OCI-M2 (cell line): ENCODE measurements around the gene MYO1D.
"Not testable (repeated sequence)": the region's sequence is repeated elsewhere in the genome, so short reads cannot be mapped to it uniquely, and the experiment has no call there.

Source experiments
- DNase-seq: peaks from one replicate; lab custom pipeline; 2025; ENCODE audit not compliant: unreplicated experiment; lab: John Stamatoyannopoulos, UW

The MYO1D gene

DNA sequence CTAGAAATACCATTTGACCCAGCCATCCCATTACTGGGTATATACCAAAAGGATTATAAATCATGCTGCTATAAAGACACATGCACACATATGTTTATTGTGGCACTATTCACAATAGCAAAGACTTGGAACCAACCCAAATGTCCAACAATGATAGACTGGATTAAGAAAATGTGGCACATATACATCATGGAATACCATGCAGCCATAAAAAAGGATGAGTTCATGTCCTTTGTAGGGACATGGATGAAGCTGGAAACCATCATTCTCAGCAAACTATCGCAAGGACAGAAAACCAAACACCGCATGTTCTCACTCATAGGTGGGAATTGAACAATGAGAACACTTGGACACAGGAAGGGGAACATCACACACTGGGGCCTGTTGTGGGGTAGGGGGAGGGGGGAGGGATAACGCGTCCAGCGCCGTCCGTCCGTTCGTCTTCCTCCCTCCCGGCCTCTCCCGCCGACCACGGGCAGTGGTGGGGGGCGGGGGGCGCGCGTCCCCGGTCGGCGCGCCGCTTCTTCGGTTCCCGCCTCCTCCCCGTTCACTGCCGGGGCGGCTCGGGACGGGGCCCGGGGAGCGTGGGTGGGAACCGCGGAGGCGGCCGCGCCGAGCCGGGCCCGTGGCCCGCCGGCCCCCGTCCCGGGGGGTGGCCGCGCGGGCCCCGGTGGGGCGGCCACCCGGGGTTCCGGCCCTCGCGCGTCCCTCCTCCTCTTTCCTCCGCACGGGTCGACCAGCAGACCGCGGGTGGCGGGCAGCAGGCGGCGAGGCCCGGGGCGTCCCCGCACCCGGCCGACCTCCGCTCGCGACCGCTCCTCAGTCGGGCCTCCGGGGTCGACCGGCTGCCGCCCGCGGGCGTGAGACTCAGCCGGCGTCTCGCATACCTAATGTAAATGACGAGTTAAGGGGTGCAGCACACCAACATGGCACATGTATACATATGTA lies 54.7 kb downstream of the MYO1D start:
- not testable (repeated sequence) for DNase-seq

DNA sequence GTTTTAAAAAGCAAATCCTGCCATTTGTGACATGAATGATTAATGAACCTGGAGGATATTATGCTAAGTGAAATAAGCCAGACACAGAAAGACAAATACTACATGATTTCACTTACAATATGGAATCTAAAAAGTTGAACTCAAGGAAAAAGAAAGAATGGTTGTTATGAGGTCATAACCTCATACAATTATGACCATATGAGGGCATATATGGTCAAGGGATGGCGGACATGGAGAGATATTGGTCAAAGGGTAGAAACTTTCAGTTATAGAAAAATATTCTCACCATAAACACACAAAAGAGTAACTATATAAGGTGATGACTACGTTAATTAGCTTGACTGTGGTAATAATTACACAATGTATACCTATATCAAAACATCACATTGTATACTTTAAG lies 56.5 kb downstream of the MYO1D start:
- no peak for DNase-seq

DNA sequence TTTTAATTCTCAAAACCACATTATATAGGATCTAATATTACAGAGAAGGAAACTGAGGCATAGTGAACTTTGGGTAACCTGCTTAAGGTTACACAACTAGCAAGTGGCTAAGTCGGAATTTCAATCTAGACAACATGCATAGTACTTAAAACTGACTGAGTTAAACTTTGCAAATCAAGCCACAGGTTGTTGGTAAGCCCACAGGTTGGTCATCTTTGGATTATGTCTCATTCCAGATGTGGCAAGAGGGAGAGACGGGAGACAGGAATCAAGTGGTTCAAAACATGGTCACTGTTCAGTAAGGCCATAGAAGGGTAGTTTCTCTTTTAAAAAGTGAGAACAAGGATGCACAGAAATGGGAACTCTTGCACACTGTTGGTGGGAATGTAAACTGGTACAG lies 57.1 kb downstream of the MYO1D start:
- no peak for DNase-seq

DNA sequence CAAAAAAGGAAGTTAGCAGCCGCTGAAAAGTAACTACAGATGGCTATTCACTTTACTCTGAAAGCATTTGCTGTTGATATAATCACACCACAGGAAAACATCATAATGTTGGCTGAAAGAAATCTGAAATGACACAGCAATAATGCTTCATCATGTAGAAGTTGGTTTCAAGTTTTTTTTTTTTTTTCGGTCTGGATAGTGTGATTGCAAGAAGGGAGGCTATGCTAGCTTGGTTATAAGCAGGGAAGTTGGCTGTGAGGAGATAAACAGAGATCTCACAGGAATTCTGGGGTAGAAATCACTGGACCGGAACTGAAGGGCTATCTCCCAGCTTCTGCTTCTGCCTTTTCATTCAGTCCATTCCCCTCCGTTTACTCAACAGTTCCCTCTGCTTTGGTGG lies 57.9 kb downstream of the MYO1D start:
- peak; percentile 49 for DNase-seq

DNA sequence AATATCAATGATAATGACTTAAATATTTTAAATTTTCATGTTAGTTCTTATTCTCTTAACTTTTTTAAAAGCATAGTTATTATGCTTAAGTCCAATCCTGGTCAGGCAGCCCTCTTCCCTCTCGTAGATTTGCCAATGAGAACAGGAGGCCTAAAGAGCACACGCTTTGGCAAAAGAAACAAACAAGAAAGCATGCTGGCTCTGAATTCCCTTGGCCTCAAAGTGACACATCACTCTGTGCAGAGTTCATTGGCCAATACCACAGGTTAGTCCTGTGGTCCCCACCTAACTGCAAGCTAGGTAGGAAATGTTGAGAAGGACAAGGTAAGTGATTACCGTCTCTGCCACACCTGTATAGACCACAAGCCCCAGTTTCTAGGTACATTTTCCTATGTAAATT lies 61.5 kb downstream of the MYO1D start:
- no peak for DNase-seq

DNA sequence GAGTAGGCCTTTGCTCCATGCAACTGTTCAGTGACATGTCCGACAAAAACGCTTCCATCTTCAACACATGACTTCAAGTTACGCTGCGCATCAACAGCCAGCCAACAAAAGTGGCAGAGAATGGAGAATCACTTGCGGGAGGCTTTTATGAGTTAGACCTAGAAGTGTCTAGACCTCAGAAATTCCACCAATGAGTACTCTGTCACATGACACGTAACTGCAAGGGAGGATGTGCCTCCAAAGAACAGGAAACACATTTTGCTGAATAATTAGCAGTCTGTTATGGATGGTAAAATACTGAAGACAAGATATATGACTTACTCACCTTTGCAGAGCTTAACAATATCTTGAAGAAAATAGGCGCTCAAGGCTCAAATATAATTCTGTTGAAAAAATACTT lies 62.1 kb downstream of the MYO1D start:
- no peak for DNase-seq

DNA sequence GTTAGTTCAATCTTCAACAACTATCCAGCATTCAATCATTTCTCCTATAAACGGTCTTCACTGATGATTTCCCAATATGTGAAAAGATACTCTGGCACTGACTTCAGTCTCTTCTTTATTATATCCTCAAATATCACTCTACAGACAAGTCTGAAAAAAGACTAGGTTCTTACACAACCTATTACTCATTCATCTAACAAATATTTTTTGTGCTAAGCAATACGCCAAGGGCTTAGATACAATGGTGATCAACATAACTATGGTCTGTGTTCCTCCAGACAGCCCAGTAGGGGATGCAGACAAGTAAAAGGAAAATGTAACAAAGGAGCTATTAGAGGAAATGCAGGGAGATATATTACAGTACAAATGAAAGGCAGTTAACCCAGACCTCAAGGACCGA lies 63.9 kb downstream of the MYO1D start:
- no peak for DNase-seq

GRCh38 chr17:32810690-32811089 lies 66.2 kb downstream of the MYO1D start:
- no peak for DNase-seq

GRCh38 chr17:32807577-32807976 lies 69.3 kb downstream of the MYO1D start:
- no peak for DNase-seq

DNA sequence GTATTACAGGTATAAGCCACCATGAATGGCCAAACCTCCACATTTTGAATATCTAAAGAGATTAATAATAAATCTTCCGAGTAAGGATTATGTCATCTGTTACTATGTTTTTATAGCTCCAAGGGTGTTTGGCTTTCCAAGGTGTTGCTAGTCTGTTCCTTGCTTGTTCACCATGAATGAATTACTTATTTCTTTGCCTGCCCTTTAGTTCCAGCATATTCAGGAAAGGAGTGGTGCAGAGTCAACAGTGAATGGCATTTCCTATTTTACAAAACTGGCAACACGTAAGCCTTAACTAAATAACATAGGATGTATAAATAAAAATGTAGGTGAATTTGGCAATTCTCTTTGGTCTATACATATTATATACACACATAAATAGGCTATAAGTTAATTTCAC lies 70.3 kb downstream of the MYO1D start:
- DNase-seq = no peak

DNA sequence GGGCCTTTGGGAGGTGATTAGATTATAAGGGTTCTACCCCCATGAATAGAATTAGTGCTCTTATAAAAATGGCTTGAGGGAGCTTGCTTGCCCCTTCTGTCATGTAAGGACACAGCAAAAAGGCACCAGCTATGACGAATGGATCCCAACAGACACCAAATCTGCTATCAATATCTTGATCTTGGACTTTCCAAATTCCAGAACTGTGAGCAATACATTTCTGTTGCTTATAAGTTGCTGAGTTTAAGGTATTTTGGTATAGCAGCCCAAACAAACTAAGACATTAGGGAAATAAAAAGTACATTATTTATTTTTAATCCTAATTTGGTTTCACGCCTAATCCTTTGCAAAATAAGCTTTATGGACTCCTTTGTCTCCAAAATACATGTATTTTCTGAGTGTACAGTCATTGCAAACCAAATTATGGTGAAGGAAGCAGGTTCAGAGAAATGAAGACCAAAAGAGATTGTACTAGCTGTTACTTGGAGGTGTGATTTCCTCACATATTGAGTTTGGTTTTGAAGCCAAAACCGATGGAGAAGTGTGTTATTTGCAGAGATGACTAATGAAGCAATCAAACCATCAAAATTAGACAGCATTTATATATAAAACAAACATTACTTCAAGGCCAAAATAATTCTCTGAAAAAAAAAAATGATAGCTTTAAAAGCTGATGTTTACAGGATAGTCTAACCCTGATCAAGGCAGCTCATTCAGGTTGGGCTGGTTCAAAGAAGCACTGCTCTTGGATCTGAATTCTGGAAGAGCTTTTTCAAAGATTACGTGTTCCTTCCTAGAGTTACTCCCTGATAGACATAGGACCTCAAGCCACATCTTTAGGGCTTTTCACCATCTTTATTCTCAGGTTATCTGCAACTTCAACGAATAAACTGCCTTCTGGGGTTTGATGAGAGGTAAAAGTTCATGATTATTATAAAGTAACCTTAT lies 71.6 kb downstream of the MYO1D start:
- DNase-seq = no peak

GRCh38 chr17:32803544-32803943 lies 73.4 kb downstream of the MYO1D start:
- DNase-seq = no peak

GRCh38 chr17:32802306-32802705 lies 74.6 kb downstream of the MYO1D start:
- no peak for DNase-seq

DNA sequence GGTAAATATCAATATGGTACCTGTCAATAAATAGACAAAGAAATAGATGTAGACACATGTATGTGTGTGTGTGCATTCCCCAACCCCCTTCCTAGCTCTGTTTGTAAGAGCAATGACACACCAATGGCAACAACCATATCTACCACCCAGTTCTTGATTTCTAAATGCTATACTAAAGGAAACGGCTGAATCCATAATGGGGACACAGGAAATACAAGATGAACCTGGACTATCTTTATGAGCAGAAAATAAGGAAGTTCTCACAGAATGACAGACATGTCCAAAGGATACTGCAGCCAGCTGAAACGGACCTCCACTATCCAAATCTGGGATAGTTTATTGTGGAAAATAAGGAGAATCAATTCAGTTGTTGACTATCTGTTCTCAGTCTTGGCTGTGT lies 75.3 kb downstream of the MYO1D start:
- no peak for DNase-seq

DNA sequence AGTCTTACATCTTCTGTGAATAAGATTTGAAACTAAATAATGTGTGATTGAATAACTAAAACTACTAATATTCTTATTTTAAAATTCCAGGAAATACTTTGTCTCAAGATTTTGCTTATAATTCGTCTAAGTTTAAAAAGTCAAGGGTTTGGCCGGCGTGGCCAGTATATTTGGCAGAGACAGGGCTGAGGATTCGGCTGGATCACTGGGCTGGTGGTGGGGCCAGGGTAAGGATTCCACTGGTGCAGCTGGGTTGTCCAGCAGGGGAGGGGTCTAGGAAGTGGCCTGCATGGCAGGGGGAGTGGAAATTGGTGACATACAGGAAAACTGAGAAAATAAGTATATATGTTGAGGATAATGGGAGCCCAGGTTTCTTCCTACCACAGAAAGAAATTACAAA lies 75.7 kb downstream of the MYO1D start:
- no peak for DNase-seq

GRCh38 chr17:32798938-32799337 lies 78.0 kb downstream of the MYO1D start:
- DNase-seq = no peak

DNA sequence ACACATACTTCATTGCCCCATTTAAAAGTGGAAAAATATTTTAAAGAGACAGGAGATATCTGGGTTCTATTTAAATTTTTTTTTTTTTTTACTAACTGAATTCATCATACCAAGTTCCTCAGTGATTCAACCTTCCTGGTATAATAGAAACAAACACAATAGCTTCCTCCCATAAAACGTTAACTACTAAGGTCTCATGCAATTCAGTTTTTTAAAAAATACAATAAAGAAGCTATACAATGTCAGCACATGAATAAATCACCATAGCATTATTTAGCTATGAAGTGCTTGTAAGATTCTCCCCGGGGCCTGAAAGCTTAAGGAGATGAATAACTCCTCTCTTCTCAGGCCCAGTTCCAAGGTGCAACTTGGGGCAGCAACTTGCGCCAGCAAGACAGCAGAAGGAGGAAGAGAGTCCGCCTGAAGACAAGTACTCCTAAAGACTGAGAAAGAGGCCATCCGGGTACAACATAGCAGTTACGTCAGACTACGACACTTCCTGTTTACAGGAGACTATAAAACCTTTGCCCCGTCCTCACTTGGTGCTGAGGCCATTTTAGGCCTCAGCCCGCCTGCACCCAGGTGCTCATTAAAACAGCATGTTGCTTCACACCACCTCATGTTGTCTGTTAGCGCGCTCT lies 81.5 kb downstream of the MYO1D start:
- no peak for DNase-seq

- no peak for DNase-seq
Measured at GRCh38 chr17:32794533-32795246, 82.2 kb downstream of the MYO1D start.

DNA sequence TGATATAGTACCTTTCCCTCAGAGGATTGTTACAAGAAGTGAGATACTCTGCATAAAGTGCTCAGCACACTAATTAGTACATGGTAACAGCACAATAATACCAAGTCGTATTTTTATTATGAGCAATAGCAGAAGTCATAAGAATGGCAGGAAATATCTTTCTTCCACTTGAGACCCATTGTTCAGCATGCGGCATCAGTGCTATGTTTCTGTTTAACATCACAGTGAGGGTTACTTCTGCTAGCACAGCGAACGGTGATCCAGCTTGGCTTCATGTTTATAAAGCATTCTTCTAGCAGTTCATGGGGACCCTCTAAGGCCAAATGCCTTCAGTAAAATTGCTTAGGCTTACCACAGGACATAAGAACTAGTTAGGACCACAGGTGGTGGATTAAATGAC lies 83.1 kb downstream of the MYO1D start:
- DNase-seq = no peak

- no peak for DNase-seq
Measured at GRCh38 chr17:32792207-32792606, 84.7 kb downstream of the MYO1D start.

- no peak for DNase-seq
Measured at GRCh38 chr17:32786169-32786568, 90.8 kb downstream of the MYO1D start.
